Medulla oblongata (tissue), 1 donor: ENCODE results near the gene KLC1.
"Not testable (repeated sequence)": the region's sequence is repeated elsewhere in the genome, so short reads cannot be mapped to it uniquely, and the experiment has no call there.

Experiments used
- DNase-seq: peaks from one replicate; pipeline ENCODE4 v3.0.0-alpha.2; 2015; ENCODE audit errors: extremely low spot score

The KLC1 gene

DNA sequence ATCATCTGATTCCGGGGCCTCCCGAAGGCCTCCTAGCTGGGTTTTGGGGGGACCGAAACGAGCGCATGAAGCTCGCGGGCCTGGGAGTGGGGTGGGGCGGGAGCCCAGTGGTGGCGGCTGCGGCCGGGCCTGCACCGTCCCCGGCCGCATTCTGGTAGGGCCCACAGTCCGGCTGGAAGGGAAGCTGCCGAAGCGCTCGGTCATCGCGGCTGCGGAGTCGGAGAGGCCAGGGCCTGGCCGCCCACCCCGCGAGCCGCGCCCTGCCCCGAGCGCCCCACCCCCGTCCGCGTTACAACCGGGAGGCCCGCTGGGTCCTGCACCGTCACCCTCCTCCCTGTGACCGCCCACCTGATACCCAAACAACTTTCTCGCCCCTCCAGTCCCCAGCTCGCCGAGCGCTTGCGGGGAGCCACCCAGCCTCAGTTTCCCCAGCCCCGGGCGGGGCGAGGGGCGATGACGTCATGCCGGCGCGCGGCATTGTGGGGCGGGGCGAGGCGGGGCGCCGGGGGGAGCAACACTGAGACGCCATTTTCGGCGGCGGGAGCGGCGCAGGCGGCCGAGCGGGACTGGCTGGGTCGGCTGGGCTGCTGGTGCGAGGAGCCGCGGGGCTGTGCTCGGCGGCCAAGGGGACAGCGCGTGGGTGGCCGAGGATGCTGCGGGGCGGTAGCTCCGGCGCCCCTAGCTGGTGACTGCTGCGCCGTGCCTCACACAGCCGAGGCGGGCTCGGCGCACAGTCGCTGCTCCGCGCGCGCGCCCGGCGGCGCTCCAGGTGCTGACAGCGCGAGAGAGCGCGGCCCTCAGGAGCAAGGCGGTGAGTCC, at the start of gene KLC1:
Gene KLC1, plus strand, starts transcription at position 528 of the 819 bp plus-strand sequence. CDS start 25,354 bp downstream, outside the sequence.
- peak; percentile 76 for DNase-seq

DNA sequence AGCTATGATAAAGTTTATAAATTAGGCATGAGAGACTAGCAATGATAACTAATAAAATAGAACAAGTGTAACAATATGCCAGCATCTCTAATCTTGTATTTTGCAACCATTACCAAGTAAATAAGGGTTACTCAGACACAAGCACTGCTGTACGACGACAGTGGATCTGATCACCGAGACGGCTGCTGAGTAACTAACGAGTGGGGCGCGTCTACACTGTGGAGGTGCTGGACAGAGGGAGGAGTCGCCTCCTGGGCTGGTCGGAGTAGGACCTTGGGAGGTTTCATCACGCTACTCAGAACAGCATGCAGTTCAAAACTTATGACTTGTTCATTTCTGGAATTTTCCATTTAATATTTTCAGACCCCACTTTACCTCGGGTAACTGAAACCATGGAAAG, 47.8 kb upstream of the KLC1 start:
- DNase-seq = no peak

DNA sequence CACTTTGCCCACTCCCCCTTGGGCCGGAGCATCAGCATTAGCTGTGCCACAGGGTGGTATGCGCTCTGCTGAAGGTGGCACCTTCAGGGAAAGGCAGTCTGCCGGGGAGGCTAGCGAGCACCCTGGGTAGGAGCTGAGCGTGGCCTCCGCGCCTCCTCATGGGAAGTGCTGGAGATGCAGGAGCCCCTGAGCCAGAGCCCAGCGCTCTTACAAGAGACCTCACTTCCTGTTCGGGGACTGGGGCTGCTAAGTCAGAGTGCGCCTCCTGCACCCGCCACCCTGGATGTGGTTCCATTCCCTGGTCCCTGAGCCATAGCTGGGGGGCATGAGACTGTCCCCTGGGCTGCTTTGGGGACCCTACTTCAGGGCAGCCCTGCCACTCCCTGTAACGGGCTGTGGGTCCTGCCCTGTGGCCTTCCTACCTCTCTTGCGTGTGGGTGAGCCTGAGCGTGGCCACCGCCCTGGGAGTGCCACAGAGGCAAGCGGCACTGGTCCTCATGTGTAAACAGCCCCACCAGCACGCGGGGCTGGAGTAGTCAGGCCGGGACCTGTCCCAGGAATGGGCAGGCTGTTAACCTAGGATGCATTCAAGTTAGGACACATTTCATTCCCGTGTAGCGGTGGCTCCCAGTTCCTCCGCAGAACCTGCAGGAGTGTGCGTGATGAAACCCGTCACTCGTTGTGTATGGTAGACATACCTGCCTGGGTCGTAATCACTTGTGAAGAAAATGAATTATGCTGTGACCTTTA, 46.9 kb upstream of the KLC1 start:
- DNase-seq = no peak

DNA sequence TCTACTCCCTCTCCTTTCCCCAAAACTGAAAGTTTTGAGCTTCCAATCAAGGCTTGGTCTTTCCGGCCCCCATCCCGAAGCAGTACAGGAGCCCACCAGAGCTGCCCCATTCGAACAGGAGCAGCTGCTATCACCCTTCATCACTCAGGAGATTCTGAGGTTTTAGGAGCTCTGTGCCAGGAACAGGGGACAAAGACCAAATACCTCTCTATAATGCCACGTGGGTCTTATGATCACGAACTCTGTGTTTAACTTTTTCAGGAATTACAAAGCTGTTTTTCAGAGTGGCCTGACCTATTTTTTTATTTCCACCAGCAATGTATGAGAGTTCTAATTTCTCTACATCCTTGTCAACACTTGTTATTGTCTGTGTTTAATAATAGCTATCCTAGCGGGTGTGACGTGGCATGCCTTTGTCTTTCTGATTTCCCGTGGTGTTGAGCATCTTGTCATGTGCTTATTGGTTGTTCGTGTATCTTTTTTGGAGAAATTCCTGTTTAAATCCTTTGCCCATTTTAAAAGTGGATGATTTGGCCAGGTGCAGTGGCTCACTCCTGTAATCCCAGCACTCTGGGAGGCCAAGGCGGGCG, 44.6 kb upstream of the KLC1 start:
- DNase-seq = no peak

DNA sequence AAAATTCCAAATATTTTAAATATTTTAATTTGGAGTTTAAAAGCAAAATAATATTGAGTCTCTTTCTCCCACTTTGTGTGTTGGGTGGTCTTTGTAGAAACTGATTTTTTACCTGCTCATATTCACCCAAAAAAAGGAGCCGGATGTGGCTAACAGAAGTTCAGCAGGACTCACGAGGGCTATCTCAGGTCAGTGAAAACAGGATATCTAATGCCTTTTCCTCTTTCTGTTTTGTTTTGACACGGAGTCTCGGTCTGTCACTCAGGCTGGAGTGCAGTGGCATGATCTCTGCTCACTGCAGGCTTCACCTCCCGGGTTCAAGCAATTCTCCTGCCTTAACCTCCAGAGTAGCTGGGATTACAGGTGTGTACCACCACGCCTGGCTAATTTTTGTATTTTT, 35.4 kb upstream of the KLC1 start:
- peak; percentile 70 for DNase-seq

DNA sequence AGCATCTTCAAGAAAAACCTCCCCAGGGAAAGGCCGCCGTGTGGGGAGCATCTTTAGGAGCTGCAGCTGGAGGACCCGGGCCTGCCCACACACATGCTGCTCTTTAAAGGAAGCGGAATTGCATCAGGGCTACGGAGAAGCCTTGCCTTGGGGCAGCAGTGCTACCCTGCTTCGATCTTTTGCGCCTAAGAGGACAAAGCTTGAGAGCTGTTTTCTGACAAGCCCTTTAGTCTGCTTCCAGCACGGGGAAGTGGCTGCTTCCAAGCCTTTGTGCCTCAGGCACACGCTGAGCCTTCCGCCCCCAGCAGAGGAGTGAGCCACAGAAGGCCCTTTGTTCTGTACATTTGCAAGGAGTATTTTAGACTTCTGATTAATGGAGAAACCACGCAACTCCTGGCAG, 34.7 kb upstream of the KLC1 start:
- peak; percentile 90 for DNase-seq

DNA sequence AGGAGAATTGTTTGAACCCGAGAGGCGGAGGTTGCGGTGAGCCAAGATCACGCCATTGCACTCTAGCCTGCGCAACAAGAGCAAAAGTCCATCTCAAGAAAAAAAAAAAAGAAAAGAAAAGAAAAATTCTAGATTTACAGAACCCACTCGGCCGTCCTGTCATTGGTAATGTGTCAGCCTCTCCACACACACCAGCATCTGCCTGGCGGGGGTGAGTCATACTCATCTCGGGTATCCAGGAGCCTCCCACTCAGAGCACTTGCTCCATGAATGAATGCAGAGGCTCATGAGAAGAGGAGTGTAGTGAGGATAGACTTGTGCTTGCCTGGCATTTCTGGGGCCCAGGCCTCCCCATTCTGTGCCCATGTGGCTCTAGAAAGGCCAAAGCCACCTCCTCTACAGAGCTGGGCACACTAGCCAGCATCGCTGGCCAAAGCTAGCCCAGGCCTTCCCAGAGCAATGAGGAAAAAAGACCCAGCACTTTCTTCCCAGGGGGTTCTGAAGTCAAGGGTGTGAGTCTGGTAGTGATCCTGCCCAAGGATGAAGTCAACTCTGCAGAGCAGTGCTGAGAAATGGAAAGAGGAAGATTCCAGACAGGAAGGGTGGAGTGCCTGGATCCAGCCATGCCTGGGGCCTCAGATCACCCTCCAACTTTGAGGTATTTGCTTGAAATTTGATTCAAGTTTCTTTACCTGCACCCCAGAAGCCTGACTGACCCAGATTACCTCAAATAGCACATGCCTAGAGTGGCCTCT, 31.2 kb upstream of the KLC1 start:
- DNase-seq = no peak

DNA sequence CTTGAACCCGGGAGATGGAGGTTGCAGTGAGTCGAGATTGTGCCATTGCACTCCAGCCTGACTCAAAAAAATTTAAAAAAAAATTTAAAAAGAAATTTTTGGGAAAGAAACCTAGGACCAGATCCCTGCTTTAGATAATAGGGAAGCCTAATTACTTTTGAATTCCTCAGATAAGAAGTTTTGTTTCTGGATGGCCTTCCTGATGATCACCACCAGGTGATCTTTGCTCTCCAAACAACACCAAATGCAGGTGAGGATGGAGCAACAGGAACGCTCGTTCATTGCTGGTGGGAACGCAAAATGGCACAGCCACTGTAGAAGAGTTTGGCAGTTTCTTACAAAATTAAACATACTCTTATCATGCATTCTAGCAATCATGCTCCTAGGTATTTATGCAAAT, 28.5 kb upstream of the KLC1 start:
- DNase-seq = no peak

DNA sequence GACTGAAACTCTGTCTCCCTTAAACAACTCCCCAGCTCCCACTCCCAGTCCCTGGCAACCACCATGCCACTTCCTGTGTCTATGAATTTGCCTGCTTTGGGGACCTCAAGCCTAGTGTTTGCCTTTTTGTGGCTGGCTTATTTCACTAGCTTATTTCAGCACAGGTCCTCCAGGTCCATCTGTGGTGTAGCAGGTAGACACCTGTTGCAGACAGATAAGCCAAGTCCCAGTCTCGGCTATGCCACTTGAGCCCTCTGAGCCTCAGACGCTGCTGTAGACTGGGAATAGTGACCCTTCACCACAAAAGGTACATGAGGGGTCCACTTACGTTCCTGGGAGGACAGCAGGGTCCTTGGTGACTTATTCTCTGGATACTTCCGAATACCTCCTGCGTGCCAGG, 24.4 kb upstream of the KLC1 start:
- DNase-seq = no peak

DNA sequence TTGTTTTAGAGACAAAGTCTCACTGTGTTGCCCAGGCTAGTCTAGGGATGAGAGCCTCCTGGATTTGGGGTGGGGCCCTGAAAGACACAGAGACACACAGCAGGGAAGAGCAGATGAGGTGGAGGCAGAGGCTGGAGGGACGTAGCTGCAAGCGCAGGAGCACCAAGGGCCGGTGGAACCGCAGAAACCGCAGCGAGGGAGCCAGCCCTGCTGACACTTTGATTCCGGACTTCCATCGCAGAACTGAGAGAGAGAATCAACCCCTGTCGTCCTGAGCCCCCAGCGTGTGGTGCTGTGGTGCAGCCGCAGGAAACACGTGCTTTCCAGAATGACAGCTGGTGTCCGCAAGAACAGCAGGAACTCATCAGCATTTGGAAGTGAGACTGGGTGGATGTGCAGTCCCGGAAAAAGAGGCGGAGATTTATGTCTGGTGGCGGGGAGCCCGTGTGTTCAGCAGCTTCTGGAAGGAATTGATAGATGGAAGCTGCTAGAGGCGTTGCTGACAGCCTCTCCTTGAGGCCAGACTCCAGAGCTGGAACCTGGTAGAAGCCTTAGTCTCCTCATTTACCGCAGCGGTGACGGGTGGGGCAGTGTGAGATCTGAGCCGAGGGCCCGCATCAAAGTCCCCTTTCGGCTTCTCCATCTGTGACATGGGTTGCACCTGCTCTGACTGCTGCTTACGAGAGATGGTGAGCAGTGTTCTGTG, 21.9 kb upstream of the KLC1 start:
- peak; percentile 91 for DNase-seq

DNA sequence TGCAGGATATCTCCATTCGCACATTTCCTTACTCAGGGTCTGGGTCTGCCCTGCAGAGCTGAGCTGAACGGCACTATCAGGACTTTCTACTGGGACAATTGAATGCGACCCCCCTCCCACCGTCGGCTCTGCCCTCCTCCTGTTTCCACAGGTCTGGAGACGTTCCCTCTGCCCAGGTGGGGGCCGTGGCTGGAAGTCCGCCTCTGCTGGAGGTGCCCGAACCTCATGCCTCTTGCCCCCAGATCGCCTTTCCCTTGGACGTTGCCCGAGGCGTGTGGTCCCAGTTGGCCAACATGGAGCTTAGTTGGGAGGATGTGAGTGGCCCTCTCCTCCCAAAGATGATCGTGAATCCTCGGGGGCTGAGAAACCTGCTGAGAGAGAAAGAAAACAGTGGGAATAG, 21.2 kb upstream of the KLC1 start:
- DNase-seq = no peak

DNA sequence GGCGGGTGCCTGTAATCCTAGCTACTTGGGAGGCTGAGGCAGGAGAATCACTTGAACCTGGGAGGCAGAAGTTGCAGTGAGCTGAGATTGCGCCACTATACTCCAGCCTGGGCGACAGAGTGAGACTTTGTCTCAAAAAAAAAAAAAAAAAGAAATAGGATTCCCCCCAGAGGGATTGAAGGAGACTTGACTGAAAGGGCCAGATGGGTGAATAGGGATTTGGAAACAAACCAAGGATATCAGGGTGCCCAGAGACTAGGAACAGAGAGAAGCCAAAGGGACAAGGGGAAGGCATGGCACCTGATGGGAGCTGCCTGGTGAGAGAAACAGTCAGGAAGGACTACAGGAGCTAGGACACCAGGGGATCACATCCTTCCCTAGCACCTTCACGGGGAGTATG, 19.9 kb upstream of the KLC1 start:
- DNase-seq = not testable (repeated sequence)

DNA sequence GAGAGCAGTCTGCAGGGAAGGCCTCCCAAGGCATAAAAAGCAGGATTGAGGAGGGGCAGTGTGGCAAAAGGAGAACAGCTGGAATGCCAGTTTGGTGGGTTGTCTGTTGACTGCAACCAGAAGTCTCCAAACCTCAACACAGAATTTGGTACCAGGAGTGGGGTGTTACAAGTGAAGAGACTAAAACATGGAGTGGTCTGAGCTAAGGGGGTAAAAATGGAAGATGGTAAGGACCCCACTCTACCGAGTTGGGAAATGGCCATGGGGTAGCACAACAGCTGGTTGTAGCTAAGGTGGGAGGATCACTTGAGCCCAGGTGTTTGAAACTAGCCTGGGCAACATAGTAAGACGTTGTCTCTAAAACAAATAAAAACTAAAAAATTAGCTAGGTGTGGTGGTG, 17.8 kb upstream of the KLC1 start:
- DNase-seq = no peak

DNA sequence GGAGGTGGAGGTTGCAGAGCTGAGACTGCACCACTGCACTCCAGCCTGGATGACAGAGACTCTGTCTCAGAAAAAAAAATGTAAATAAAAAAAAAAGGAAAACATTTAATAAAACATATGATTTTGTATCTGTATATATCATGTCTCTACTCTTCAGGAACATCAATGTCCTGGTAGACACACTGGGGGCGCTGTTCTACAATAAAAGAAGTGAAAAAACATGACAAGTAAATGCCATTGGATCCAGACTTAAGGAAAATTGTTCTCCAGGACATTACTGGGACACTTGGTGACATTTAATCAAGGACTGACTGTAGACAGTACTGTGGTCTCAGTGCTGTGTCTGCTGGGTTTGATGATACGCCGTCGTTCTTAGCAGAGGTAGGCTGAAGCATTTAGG, 15.5 kb upstream of the KLC1 start:
- DNase-seq = no peak

DNA sequence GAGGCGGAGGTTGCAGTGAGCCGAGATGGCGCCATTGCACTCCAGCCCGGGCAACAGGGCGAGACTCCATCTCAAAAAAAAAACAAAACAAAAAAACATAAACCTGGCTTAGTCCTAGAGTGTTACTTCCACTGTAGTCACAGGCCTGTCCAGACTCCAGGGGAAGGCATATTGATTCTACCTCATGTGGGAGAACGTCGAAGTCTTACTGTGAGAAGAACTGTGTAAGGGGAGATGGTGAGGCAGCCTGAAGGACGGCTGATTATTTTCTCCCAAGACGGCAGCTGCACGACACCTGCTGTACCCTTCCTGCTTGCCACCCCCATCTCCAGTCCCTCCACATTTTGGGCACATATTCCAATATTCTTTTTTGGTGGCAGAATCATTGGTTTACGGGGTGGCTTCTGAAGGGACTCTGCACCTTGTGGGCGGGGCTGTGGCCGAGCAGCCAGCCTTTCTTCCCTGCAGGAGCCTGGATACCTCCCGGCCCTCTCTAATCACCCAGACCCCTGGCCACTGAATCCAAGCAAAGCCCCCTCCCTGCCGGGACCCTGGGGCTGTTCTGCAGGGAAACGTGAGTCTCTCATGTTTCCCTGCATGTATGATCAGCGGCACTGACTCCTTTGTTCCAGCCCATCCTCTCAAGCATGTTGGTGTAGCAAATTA, 12.2 kb upstream of the KLC1 start:
- no peak for DNase-seq

DNA sequence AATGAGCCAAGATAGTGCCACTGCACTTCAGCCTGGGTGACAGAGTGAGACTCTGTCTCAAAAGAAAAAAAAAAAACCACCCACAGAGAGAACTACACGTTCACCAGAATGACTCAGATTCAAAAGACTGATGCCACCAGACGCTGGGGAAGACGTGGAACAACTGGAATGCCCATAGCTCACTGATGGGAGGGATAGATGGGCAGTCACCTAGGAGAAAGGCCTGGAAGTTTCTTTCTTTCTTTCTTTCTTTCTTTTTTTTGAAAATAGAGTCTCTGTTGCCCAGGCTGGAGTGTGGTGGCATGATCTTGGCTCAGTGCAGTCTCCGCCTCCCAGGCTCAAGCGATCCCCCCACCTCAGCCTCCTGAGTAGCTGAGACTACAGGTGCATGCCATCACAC, 10.0 kb upstream of the KLC1 start:
- no peak for DNase-seq

DNA sequence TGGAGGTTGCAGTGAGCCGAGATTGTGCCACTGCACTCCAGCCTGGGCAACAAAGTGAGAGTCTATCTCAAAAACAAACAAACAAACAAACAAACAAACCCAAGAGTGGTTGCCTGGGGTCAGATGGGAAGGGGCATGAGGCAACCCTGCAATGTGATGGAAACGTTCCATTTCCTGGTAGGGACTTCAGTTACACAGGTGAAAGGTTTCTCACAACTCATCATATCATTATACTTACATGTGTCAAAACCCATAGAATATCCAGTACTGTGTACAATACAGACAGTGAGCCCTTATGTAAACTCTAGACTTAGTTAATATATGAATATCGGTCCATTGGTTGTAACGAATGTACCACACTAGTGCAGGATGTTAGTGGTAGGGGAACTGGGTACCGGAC, 7.2 kb upstream of the KLC1 start:
- DNase-seq = no peak

DNA sequence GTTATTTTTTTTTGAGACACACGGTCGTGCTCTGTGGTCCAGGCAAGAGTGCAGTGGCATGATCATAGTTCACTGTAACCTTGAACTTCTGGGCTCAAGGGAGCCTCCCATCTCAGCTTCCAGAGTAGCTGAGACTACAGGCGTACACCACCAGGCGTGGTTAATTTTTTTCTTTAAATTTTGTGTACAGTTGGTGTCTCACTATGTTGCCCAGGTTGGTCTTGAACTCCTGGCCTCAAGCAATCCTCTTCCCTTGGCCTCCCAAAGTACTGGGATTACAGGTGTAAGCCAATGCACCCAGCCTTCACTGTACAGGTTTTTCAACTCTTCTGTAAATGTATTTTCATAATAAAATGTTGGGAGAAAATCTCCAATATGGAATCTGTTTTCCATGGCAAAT, 5.7 kb upstream of the KLC1 start:
- DNase-seq = no peak

DNA sequence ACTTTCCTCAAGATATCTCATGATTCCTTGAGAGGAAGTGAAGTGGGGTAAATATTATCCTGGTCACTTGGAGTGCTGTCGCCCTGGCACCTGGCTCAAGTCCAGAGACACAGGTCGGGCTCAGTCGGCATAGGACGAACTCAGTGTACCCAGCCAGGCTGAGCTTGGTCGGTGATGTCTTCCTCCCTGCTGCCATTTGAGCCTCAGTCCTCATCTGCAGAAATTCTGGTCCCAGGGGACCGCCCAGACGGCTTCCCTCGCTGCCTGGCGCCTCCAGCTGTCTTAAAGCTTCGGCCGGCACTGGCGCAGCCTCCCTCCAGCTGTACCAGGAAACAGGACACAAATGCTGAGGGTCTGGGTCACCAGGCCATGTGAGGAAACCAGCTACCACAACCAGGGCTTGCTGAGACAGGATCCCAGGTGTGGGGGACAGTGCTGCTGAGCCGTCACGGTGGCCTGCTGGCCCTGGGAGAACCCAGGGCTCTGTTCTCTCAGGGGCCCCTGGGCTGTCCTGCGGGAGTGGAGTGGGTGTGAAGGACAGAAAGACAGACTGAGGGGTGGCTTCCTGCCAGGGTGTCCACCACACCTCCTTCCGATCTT, 5.0 kb upstream of the KLC1 start:
- DNase-seq = no peak

DNA sequence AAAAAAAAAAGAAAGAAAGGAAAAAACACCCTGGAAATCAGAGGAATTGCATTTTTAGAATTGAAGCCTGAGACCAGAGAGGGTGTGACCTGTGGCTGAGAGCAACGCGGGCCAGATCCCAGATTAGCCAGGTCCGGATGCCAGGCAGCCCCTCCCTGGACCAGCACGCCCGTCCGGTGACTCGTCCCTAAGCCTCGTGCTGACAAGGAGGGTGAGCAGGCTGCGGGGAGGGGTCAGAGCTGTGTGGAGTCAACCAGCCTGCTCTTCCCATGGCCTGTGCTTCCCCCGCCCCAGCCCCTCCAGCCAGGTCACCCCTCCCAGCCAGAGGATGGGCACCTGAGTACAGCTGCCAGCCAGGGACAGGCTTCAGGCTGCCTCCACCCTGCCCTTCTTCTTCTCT, 4.2 kb upstream of the KLC1 start:
- DNase-seq = no peak
